OCI-LY1 (cell line): ENCODE measurements around the gene NEUROD2.

Experiments
- H2AFZ ChIP-seq: fragments of 200-600 bp; sonication (generic), shearing (Covaris generic); 2 replicates; pipeline ENCODE4 v1.6.0; 2014; ENCODE audit warnings: antibody characterized with exemption, mild to moderate bottlenecking, low read length
- H3F3A ChIP-seq: fragments of 200-600 bp; sonication (generic), shearing (Covaris generic); 2 replicates; pipeline ENCODE4 v1.6.0; 2014; ENCODE audit warnings: mild to moderate bottlenecking, antibody characterized with exemption, low read length, moderate library complexity; ENCODE audit not compliant: insufficient read depth
- H3K27ac ChIP-seq: fragments of 200-600 bp; sonication (generic); 2 replicates; pipeline ENCODE4 v1.5.1; 2014; ENCODE audit warnings: low read length, mixed run types, mild to moderate bottlenecking, low read depth; ENCODE audit not compliant: poor library complexity, severe bottlenecking
- H3K27me3 ChIP-seq: fragments of 200-600 bp; sonication (generic); 2 replicates; pipeline ENCODE4 v1.6.0; 2014; ENCODE audit warnings: antibody characterized with exemption, mild to moderate bottlenecking, low read length, moderate library complexity; ENCODE audit not compliant: insufficient read depth
- H3K36me3 ChIP-seq: fragments of 200-600 bp; sonication (generic); 2 replicates; pipeline ENCODE4 v1.6.1; 2014; ENCODE audit warnings: mild to moderate bottlenecking, antibody characterized with exemption, low read length, moderate library complexity, mixed read lengths; ENCODE audit not compliant: insufficient read depth
- H3K4me1 ChIP-seq: fragments of 200-600 bp; sonication (generic); 2 replicates; pipeline ENCODE4 v1.5.1; 2014; ENCODE audit warnings: mild to moderate bottlenecking, low read length, moderate library complexity; ENCODE audit not compliant: insufficient read depth, severe bottlenecking
- H3K4me2 ChIP-seq: fragments of 200-600 bp; sonication (generic), shearing (Covaris generic); 2 replicates; pipeline ENCODE4 v1.6.1; 2014; ENCODE audit warnings: low read length
- H3K4me3 ChIP-seq: fragments of 200-600 bp; sonication (generic); 2 replicates; pipeline ENCODE4 v1.5.1; 2014; ENCODE audit warnings: low read length, low read depth, mild to moderate bottlenecking, mixed read lengths; ENCODE audit not compliant: poor library complexity, severe bottlenecking
- H3K79me2 ChIP-seq: fragments of 200-600 bp; shearing (Covaris generic); 2 replicates; pipeline ENCODE4 v1.6.1; 2016; ENCODE audit warnings: mixed run types, low read length, mixed read lengths; ENCODE audit not compliant: insufficient read depth
- H3K9ac ChIP-seq: fragments of 200-600 bp; sonication (generic), shearing (Covaris generic); 2 replicates; pipeline ENCODE4 v1.6.1; 2014; ENCODE audit warnings: mild to moderate bottlenecking, low read length, mixed read lengths
- H3K9me2 ChIP-seq: fragments of 200-600 bp; sonication (generic), shearing (Covaris generic); 2 replicates; pipeline ENCODE4 v1.6.1; 2014; ENCODE audit warnings: low read depth, mild to moderate bottlenecking, low read length, mixed read lengths
- H3K9me3 ChIP-seq: fragments of 200-600 bp; shearing (Covaris generic); 2 replicates; pipeline ENCODE4 v1.6.1; 2014; ENCODE audit warnings: low read length, mixed read lengths
- H4K20me1 ChIP-seq: fragments of 200-600 bp; sonication (generic), shearing (Covaris generic); 2 replicates; pipeline ENCODE4 v1.6.0; 2016; ENCODE audit warnings: mild to moderate bottlenecking, low read length; ENCODE audit not compliant: insufficient read depth
- EZH2 ChIP-seq: fragments of 200-600 bp; sonication (generic), shearing (Covaris generic); IDR thresholded peaks from 2 replicates; pipeline ENCODE4 v1.8.0; 2017; ENCODE audit warnings: borderline replicate concordance, mixed run types, mild to moderate bottlenecking, antibody characterized with exemption, low read length, moderate library complexity, mixed read lengths
- TF ChIP-seq, protein P1 (sequence below): fragments of 200-600 bp; sonication (generic), shearing (Covaris generic); IDR thresholded peaks from 2 replicates; pipeline ENCODE4 v1.5.1; 2017; ENCODE audit warnings: mild to moderate bottlenecking, antibody characterized with exemption, low read length, moderate library complexity, mixed read lengths

Gene NEUROD2

DNA sequence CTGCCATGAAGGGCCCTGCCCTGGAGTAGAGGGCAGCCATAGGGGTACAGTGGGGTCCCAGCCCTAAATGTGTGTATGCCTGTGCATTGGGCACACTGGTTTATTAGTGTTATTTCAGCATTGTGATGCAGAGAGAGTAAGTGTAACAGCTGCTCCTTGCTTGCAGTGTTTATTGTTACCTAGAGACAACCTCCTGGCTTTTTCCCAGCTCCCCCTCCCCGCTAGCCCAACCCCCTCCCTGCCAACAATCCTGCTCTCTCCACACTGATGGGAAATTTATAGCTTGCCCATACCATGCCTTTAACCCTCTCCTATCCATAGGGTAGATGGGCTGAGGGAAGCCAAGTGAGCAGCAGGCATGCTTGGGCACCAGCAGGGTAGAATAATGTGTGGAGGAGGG lies 51.3 kb downstream of the NEUROD2 start:
- Histone ChIP-seq H3K27ac (no peak overlapping the region), H3K9ac (no peak overlapping the region), H3K9me2 (no peaks in the 10 kb centered on the region), H2AFZ (no peak overlapping the region), H3K4me2 (no peak overlapping the region), H3K27me3 (no peaks in the 10 kb centered on the region), H3K4me1 (no peaks in the 10 kb centered on the region), H3K9me3 (no peaks in the 10 kb centered on the region), H3K79me2 (no peaks in the 10 kb centered on the region), H4K20me1 (no peaks in the 10 kb centered on the region), H3F3A (no peaks in the 10 kb centered on the region), H3K4me3 (no peak overlapping the region), H3K36me3 (peaks cover 15% of the 10 kb centered on the region; the same call in 1 of the 2 replicates)
- TF ChIP-seq, protein P1, sequence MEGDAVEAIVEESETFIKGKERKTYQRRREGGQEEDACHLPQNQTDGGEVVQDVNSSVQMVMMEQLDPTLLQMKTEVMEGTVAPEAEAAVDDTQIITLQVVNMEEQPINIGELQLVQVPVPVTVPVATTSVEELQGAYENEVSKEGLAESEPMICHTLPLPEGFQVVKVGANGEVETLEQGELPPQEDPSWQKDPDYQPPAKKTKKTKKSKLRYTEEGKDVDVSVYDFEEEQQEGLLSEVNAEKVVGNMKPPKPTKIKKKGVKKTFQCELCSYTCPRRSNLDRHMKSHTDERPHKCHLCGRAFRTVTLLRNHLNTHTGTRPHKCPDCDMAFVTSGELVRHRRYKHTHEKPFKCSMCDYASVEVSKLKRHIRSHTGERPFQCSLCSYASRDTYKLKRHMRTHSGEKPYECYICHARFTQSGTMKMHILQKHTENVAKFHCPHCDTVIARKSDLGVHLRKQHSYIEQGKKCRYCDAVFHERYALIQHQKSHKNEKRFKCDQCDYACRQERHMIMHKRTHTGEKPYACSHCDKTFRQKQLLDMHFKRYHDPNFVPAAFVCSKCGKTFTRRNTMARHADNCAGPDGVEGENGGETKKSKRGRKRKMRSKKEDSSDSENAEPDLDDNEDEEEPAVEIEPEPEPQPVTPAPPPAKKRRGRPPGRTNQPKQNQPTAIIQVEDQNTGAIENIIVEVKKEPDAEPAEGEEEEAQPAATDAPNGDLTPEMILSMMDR: no peak
- TF ChIP-seq EZH2: no peak

DNA sequence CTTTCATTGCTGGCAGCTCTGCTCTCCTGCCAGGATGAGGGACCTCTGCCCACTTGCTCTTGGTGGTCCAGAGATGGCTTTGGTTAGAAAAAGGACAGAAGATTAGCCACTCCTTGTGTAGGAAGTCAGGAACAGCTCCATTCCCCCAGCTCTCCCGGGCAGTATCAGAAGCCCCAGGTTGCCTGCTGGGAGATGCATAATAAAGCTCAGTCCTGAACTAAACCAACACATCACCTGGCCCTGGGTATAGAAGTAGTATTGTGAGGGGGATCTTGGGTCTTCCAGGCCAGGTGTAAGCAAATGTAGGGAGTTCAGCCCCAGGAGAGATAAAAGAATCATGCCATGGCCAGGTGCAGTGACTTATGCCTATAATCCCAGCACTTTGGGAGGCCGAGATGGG lies 52.4 kb downstream of the NEUROD2 start:
- no peak overlapping the region for H2AFZ ChIP-seq
- no peak overlapping the region for H3K9ac ChIP-seq
- TF ChIP-seq, protein P1: no peak

More for the DNA sequence above, 52.4 kb downstream of the NEUROD2 start:
- H3K27me3 ChIP-seq: no peaks in the 10 kb centered on the region
- no peaks in the 10 kb centered on the region for H3F3A ChIP-seq
- H3K4me1 ChIP-seq: peaks cover 8% of the 10 kb centered on the region
- peaks cover 18% of the 10 kb centered on the region; the same call in 1 of the 2 replicates for H3K36me3 ChIP-seq
- H3K9me3 ChIP-seq: no peaks in the 10 kb centered on the region
- no peaks in the 10 kb centered on the region for H4K20me1 ChIP-seq
- no peaks in the 10 kb centered on the region for H3K9me2 ChIP-seq
- H3K27ac ChIP-seq: no peak overlapping the region
- no peak overlapping the region for H3K4me3 ChIP-seq
- H3K79me2 ChIP-seq: no peaks in the 10 kb centered on the region
- no peak overlapping the region for H3K4me2 ChIP-seq
